ENCODE data around the gene TAF7.

GRCh38 chr5:141269195-141269594 lies 51.4 kb downstream of the TAF7 start:
- TF ChIP-seq CTCF (IDR thresholded peaks at IDR 0.05) (no peak), POLR2A (IDR thresholded peaks at IDR 0.05) (no peak)
